ENCODE data around the gene PID1.

DNA sequence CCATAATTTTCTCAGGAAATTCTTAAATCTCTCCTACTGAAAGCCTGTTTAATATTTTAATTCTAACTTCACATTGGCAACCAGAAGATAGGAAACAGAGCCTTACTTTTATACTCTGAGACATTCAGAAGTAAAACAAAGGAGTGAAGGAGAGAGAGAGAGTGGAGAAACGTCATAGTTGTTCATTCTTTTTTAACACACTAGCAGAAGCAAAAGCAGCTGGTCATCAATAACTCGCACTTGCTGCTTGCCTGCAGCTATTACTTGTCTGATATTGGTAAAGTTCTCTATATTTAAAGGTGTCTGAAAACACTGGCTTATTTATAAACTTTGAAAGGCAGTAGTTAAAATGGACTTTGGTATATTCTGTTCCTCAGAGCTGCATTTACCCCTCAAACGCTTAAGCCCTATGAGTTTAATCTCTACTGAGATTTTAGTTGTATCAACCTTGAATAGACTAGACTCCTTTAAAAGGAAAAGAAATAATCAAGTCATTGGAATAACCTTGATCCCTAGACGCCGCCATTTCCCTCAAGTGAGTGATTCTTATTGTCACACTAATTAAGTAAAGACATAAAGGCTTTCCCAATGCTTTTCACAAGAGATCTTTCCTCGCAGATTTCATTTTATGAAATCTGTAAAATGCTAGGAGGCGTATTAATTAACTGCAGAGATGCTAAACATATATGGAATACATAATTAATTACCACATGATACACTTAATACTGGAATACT is 182.0 kb downstream of the PID1 start:
- TF ChIP-seq POLR2A (IDR thresholded peaks at IDR 0.05), result no peak
- TF ChIP-seq, protein P1, sequence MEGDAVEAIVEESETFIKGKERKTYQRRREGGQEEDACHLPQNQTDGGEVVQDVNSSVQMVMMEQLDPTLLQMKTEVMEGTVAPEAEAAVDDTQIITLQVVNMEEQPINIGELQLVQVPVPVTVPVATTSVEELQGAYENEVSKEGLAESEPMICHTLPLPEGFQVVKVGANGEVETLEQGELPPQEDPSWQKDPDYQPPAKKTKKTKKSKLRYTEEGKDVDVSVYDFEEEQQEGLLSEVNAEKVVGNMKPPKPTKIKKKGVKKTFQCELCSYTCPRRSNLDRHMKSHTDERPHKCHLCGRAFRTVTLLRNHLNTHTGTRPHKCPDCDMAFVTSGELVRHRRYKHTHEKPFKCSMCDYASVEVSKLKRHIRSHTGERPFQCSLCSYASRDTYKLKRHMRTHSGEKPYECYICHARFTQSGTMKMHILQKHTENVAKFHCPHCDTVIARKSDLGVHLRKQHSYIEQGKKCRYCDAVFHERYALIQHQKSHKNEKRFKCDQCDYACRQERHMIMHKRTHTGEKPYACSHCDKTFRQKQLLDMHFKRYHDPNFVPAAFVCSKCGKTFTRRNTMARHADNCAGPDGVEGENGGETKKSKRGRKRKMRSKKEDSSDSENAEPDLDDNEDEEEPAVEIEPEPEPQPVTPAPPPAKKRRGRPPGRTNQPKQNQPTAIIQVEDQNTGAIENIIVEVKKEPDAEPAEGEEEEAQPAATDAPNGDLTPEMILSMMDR (IDR thresholded peaks at IDR 0.05), result no peak

Measured in lower leg skin (tissue), 3 donors.